ENCODE results near the gene CHRNE.

Gene CHRNE

DNA sequence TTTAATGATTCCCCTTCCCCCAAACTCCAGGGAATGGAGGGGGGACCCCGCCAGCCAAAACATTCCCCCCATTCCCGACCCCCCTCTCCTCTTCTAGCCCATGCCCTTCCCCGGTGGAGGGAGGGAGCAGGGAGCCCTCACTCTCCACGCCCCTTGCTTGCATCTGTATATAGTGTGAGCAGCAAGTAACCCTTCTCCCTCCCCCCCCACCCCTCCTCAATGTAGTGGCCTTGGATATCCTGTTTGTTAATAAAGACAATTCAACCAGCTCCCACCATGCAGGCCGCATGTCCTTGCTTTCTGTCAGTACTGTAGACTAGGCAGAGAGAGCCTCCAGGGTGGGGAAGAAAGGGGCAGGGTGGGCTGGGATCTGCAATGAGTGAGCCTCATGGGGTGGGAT is 5.1 kb downstream of the CHRNE start:
- H3K27me3 Mint-ChIP-seq = no peaks in the 10 kb centered on the region
- ATAC-seq (replicated peaks; ENCODE audit: extremely low read depth, poor library complexity, severe bottlenecking) (no peak), DNase-seq (ENCODE audit: low spot score in 2 of 2) (no peak)
- H3K4me3 Mint-ChIP-seq = peak overlapping the region; percentile 84
- no peak overlapping the region for H3K27ac Mint-ChIP-seq (ENCODE audit: low read depth)
- H3K9me3 Mint-ChIP-seq = no peaks in the 10 kb centered on the region
- H3K36me3 Mint-ChIP-seq (ENCODE audit: insufficient read depth) = peaks cover 23% of the 10 kb centered on the region
- peaks cover 30% of the 10 kb centered on the region for H3K4me1 Mint-ChIP-seq

DNA sequence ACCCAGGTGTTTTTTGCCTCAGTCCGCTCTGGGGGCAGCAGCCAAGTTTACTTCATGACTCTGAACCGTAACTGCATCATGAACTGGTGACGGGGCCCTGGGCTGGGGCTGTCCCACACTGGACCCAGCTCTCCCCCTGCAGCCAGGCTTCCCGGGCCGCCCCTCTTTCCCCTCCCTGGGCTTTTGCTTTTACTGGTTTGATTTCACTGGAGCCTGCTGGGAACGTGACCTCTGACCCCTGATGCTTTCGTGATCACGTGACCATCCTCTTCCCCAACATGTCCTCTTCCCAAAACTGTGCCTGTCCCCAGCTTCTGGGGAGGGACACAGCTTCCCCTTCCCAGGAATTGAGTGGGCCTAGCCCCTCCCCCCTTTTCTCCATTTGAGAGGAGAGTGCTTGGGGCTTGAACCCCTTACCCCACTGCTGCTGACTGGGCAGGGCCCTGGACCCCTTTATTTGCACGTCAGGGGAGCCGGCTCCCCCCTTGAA is 5.7 kb downstream of the CHRNE start:
- no peaks in the 10 kb centered on the region for H3K9me3 Mint-ChIP-seq
- H3K36me3 Mint-ChIP-seq (ENCODE audit: insufficient read depth) = peaks cover 23% of the 10 kb centered on the region
- H3K4me1 Mint-ChIP-seq = peaks cover 25% of the 10 kb centered on the region

DNA sequence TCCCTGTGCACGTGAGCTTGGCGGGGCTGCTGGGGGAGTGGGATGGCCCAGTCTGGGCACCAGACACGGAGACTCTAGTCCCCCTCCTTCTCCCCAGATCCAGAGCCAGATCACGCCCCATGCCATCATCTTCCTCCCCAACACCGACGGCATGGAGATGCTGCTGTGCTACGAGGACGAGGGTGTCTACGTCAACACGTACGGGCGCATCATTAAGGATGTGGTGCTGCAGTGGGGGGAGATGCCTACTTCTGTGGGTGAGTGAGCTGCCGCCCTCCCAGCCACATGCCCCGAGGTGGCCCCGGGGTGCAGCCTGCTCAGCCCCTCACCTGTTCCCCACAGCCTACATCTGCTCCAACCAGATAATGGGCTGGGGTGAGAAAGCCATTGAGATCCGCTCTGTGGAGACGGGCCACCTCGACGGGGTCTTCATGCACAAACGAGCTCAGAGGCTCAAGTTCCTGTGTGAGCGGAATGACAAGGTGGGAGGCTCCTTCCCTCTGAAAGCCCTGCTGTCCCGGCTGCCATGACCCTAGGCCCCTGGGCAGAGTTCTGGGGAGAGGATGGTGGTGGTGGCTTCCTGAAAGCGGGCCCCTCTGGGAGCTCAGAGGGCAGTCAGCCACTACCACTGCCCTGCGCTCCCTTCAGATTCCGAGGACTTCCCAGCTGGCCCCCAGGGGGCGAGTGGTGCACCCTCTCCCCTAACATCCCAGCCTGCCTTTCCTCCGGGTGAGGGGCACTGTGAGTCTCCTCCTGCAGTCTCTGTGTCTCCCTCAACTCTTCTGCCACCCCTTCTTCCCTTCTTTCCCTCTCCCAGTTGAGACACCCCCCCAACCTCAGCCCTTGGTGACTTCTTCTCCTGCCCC is 6.3 kb downstream of the CHRNE start:
- Mint-ChIP-seq H3K27me3 (no peaks in the 10 kb centered on the region), H3K4me3 (no peak overlapping the region), H3K36me3 (ENCODE audit: insufficient read depth) (peaks cover 23% of the 10 kb centered on the region), H3K4me1 (peaks cover 23% of the 10 kb centered on the region), H3K9me3 (no peaks in the 10 kb centered on the region), H3K27ac (ENCODE audit: low read depth) (no peak overlapping the region)
- DNase-seq (ENCODE audit: low spot score in 2 of 2) (no peak), ATAC-seq (replicated peaks; ENCODE audit: extremely low read depth, poor library complexity, severe bottlenecking) (no peak)

More for the DNA sequence above, 5.7 kb downstream of the CHRNE start:
- DNase-seq (ENCODE audit: low spot score in 2 of 2) = no peak
- Mint-ChIP-seq H3K4me3 (no peak overlapping the region), H3K27me3 (no peaks in the 10 kb centered on the region), H3K27ac (ENCODE audit: low read depth) (no peak overlapping the region)
- no peak for ATAC-seq (replicated peaks; ENCODE audit: extremely low read depth, poor library complexity, severe bottlenecking)

DNA sequence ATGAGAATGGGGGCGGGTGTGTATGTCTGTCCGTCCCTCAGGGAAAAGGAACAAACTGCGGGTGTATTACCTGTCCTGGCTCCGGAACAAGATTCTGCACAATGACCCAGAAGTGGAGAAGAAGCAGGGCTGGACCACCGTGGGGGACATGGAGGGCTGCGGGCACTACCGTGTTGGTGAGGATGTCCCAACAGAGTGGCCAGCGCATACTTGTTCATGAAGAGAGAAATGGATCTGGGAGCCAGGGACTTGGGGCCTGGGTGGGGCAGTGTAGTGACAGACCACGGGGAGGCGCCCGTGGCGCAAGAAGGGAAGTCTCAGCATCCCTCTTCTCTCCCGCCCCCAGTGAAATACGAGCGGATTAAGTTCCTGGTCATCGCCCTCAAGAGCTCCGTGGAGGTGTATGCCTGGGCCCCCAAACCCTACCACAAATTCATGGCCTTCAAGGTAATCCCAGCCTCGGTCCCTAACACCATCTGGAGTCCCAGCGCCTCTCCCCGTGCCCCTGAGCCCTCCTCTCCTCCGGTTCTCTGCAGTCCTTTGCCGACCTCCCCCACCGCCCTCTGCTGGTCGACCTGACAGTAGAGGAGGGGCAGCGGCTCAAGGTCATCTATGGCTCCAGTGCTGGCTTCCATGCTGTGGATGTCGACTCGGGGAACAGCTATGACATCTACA is 7.1 kb downstream of the CHRNE start:
- peaks cover 19% of the 10 kb centered on the region for H3K36me3 Mint-ChIP-seq (ENCODE audit: insufficient read depth)
- no peaks in the 10 kb centered on the region for H3K9me3 Mint-ChIP-seq
- no peak overlapping the region for H3K4me3 Mint-ChIP-seq
- no peak overlapping the region for H3K27ac Mint-ChIP-seq (ENCODE audit: low read depth)
- H3K27me3 Mint-ChIP-seq = no peaks in the 10 kb centered on the region
- peaks cover 20% of the 10 kb centered on the region for H3K4me1 Mint-ChIP-seq
- ATAC-seq (replicated peaks; ENCODE audit: extremely low read depth, poor library complexity, severe bottlenecking) (no peak), DNase-seq (ENCODE audit: low spot score in 2 of 2) (no peak)

DNA sequence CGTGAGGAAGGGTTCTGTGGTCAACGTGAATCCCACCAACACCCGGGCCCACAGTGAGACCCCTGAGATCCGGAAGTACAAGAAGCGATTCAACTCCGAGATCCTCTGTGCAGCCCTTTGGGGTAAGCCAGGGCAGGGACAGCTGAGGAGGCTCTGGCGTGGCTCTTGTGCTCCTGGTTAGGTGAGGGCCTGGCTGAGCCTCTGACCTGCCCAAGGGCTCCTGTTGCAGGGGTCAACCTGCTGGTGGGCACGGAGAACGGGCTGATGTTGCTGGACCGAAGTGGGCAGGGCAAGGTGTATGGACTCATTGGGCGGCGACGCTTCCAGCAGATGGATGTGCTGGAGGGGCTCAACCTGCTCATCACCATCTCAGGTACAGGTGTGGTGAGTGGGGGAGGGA is 7.8 kb downstream of the CHRNE start:
- Mint-ChIP-seq H3K9me3 (no peaks in the 10 kb centered on the region), H3K36me3 (ENCODE audit: insufficient read depth) (peaks cover 15% of the 10 kb centered on the region), H3K4me1 (peaks cover 16% of the 10 kb centered on the region), H3K4me3 (no peak overlapping the region), H3K27ac (ENCODE audit: low read depth) (no peak overlapping the region), H3K27me3 (no peaks in the 10 kb centered on the region)
- DNase-seq (ENCODE audit: low spot score in 2 of 2) (no peak), ATAC-seq (replicated peaks; ENCODE audit: extremely low read depth, poor library complexity, severe bottlenecking) (no peak)

DNA sequence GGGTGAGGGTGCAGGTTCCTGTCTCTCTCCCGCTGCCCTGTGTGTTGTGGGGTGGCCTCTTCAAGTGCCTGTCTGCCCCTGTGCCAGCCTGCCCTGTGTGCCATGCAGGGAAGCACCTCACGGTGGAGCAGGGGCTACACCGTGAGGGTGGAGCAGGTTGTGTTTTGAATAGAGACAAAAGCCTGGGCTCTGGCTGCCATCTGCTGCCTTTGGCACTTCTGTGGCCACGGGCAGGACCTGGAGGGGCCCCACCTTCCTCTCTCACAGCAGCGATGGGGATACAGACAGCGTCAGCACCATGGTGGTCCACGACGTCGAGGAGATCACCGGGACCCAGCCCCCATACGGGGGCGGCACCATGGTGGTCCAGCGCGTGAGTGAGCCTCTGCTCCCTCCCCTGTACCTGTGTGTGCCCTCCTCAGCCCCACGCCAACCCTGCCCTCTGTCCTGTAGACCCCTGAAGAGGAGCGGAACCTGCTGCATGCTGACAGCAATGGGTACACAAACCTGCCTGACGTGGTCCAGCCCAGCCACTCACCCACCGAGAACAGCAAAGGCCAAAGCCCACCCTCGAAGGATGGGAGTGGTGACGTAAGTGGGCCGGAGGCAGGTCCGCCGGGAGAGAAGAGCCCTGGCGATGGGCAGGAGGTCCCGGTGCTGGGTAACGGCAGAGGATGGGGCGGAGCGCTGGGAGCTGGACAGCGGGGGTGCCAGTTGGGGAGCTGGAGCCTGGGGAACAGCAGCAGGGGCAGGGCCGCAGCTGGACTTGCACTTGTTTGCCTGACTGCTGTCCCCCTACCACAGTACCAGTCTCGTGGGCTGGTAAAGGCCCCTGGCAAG is 9.0 kb downstream of the CHRNE start:
- Mint-ChIP-seq H3K4me1 (peaks cover 13% of the 10 kb centered on the region), H3K27me3 (no peaks in the 10 kb centered on the region), H3K36me3 (ENCODE audit: insufficient read depth) (peaks cover 12% of the 10 kb centered on the region)

DNA sequence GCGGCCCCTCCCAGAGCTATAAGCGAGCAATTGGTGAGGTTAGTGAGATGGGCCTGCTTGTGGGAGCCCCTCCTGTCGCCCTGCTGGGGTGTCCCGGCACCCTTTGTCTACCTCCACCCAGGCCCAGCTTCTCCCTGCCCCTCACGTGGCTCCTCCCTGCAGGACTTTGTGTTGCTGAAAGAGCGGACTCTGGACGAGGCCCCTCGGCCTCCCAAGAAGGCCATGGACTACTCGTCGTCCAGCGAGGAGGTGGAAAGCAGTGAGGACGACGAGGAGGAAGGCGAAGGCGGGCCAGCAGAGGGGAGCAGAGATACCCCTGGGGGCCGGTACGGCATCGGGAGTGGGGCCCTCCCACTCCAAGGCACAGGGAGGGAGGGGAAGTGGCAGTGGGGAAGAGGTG is 9.6 kb downstream of the CHRNE start:
- H3K36me3 Mint-ChIP-seq (ENCODE audit: insufficient read depth) = peaks cover 12% of the 10 kb centered on the region
- H3K4me1 Mint-ChIP-seq = peaks cover 10% of the 10 kb centered on the region
- H3K27me3 Mint-ChIP-seq = no peaks in the 10 kb centered on the region
- DNase-seq (ENCODE audit: low spot score in 2 of 2) (no peak), ATAC-seq (replicated peaks; ENCODE audit: extremely low read depth, poor library complexity, severe bottlenecking) (no peak)
- no peak overlapping the region for H3K4me3 Mint-ChIP-seq
- no peaks in the 10 kb centered on the region for H3K9me3 Mint-ChIP-seq
- H3K27ac Mint-ChIP-seq (ENCODE audit: low read depth) = no peak overlapping the region

More for the DNA sequence above, 9.0 kb downstream of the CHRNE start:
- DNase-seq (ENCODE audit: low spot score in 2 of 2) (no peak), ATAC-seq (replicated peaks; ENCODE audit: extremely low read depth, poor library complexity, severe bottlenecking) (no peak)
- Mint-ChIP-seq H3K27ac (ENCODE audit: low read depth) (no peak overlapping the region), H3K4me3 (no peak overlapping the region), H3K9me3 (no peaks in the 10 kb centered on the region)

DNA sequence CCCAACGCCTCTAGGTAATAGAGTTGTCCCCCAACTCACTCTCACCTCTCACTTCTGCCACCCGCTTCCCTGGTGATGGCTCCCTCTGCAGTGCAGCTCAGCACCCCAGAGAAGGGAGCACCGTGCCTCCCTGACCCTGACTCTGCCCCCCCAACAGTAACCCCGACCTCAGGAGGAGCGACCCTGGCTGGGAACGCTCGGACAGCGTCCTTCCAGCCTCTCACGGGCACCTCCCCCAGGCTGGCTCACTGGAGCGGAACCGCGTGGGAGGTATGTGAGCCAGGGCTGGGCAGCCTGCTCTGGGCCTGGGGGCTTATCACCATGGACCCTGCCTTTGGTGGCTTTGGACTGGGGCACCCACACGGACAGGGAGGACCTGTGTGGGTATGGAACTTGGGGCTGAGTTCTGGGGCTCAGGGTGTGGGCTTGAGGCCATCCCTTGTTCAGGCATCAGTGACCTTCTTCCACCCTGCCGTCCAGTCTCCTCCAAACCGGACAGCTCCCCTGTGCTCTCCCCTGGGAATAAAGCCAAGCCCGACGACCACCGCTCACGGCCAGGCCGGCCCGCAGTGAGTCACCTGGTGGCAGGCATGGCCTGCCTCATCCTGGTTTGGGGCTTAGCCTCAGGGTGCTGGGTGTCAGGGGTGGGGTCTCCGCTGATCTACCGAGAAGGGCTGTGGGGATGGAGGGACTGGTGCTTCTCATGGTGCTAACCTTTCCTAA is 10.2 kb downstream of the CHRNE start:
- H3K27me3 Mint-ChIP-seq = no peaks in the 10 kb centered on the region
- no peak for ATAC-seq (replicated peaks; ENCODE audit: extremely low read depth, poor library complexity, severe bottlenecking)

DNA sequence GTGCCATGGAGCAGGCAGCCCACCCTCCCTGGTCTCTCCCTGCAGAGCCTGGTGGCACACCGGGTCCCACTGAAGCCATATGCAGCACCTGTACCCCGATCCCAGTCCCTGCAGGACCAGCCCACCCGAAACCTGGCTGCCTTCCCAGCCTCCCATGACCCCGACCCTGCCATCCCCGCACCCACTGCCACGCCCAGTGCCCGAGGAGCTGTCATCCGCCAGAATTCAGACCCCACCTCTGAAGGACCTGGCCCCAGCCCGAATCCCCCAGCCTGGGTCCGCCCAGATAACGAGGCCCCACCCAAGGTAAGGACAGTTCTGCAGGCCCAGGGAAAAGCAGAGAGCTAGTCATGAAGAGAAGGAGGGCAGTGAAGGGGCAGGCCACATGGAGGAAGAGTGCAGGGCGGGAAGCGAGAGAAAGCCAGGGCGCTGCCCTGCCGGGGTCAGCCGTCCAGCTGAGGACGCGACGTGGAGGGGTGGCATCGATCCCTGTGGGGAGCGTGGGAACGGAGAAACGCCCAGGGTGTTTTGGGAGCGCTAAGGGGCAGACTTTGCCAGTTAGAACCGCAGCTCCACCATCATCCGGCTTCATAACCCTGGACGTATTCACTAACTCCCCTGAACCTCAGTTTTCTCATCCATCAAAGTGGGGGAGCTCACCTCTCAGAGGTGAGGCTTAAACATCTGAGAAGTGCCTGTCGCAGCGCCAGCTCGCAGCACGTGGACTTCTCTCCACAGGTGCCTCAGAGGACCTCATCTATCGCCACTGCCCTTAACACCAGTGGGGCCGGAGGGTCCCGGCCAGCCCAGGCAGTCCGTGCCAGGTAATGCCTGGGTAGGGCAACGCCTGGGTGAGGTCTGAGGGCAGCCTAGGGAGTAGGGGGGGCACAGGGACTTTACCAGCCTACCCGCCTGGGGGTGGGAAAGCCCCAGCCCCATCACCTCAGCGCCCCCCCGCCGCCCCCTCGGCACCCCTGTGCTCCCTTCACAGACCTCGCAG is 11.2 kb downstream of the CHRNE start:
- Mint-ChIP-seq H3K9me3 (no peaks in the 10 kb centered on the region), H3K4me1 (peaks cover 6% of the 10 kb centered on the region), H3K4me3 (no peak overlapping the region), H3K36me3 (ENCODE audit: insufficient read depth) (peaks cover 12% of the 10 kb centered on the region), H3K27ac (ENCODE audit: low read depth) (peak overlapping the region; percentile 46), H3K27me3 (no peaks in the 10 kb centered on the region)
- no peak for DNase-seq (ENCODE audit: low spot score in 2 of 2)
- no peak for ATAC-seq (replicated peaks; ENCODE audit: extremely low read depth, poor library complexity, severe bottlenecking)

More for the DNA sequence above, 10.2 kb downstream of the CHRNE start:
- no peak for DNase-seq (ENCODE audit: low spot score in 2 of 2)
- H3K4me1 Mint-ChIP-seq = peaks cover 6% of the 10 kb centered on the region
- no peak overlapping the region for H3K4me3 Mint-ChIP-seq
- H3K36me3 Mint-ChIP-seq (ENCODE audit: insufficient read depth) = peaks cover 12% of the 10 kb centered on the region
- H3K27ac Mint-ChIP-seq (ENCODE audit: low read depth) = peak overlapping the region; percentile 46
- H3K9me3 Mint-ChIP-seq = no peaks in the 10 kb centered on the region

DNA sequence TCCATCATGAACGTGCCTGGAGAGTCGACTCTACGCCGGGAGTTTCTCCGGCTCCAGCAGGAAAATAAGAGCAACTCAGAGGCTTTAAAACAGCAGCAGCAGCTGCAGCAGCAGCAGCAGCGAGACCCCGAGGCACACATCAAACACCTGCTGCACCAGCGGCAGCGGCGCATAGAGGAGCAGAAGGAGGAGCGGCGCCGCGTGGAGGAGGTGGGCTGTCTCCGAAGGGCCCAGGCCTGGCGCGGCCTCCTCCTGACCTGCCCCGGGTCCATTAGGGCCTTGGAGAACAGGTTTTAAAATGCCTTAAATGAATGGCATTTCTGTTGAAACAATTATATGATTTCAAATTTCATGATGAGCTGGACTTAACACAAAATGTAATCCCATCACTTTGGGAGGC is 15.3 kb downstream of the CHRNE start:
- H3K27me3 Mint-ChIP-seq = no peaks in the 10 kb centered on the region
- H3K27ac Mint-ChIP-seq (ENCODE audit: low read depth) = no peak overlapping the region
- H3K36me3 Mint-ChIP-seq (ENCODE audit: insufficient read depth) = peaks cover 19% of the 10 kb centered on the region
- H3K9me3 Mint-ChIP-seq = no peaks in the 10 kb centered on the region
- ATAC-seq (replicated peaks; ENCODE audit: extremely low read depth, poor library complexity, severe bottlenecking) (no peak), DNase-seq (ENCODE audit: low spot score in 2 of 2) (no peak)
- H3K4me3 Mint-ChIP-seq = no peak overlapping the region
- peaks cover 6% of the 10 kb centered on the region for H3K4me1 Mint-ChIP-seq

DNA sequence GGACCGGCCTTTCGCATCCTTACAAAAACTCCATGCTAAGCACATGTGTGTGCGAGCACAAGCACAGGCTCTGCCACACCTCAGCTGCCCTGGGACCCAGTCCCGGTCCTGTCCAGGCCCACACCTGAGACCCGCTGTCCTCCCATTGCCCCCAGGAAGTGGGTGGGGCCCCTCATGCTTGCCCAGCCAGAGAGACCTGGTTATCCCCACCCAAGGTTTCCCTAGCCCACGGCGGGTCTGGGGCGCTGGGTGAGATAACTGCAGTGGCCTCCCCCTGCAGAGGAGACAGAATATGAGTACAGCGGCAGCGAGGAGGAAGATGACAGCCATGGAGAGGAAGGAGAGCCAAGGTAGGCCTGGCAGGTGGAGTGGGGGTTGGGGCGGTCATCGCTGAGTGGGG is 16.1 kb downstream of the CHRNE start:
- Mint-ChIP-seq H3K4me3 (no peak overlapping the region), H3K27ac (ENCODE audit: low read depth) (no peak overlapping the region), H3K9me3 (no peaks in the 10 kb centered on the region), H3K27me3 (no peaks in the 10 kb centered on the region), H3K4me1 (peaks cover 6% of the 10 kb centered on the region), H3K36me3 (ENCODE audit: insufficient read depth) (peaks cover 25% of the 10 kb centered on the region)
- ATAC-seq (replicated peaks; ENCODE audit: extremely low read depth, poor library complexity, severe bottlenecking) = no peak
- no peak for DNase-seq (ENCODE audit: low spot score in 2 of 2)
